ENCODE data around the gene ARHGEF17. TPM values are rescaled to one million over a fixed set of nuclear protein-coding genes. Genes with fewer than 3 reads are reported as not detected.

The ARHGEF17 gene
- total and polyA plus RNA-seq, 2 of the 13 experiments (the other 11 are each of a cell fraction or from before 2014, with no cell fraction given): 10.7 to 28.8 TPM

- in situ Hi-C loops (cut with HindIII; ENCODE audit: extremely low pct_ligation_motif_present, low pct_unique_long_range_greater_than_20kb): no loop called here
Measured at GRCh38 chr11:73396985-73397384, 88.9 kb downstream of the ARHGEF17 start.

More at GRCh38 chr11:73396985-73397384, 88.9 kb downstream of the ARHGEF17 start:
- no peaks in the 10 kb centered on the region for H3K27me3 ChIP-seq (ENCODE audit: control insufficient read depth in 1 of 2, insufficient read depth in 2 of 2, low read length in 2 of 2)
- H2AFZ ChIP-seq (ENCODE audit: low read length): no peak overlapping the region
- ATAC-seq (no peak), FAIRE-seq (no peak), DNase-seq (ENCODE audit: low spot score) (no peak)
- intact Hi-C loops (cut with micrococcal nuclease; ENCODE audit: unreplicated experiment): no loop called here
- no peak overlapping the region for H3K4me3 ChIP-seq (replicated peaks in 1 of 3; ENCODE audit: insufficient read depth in 1 of 3, low read depth in 2 of 3, low read length in 3 of 3)
- no peak overlapping the region for H3K4me2 ChIP-seq (ENCODE audit: low read depth, low read length)
- H3K9me3 ChIP-seq (ENCODE audit: low read length): no peaks in the 10 kb centered on the region
- WGBS (ENCODE audit: low lambda C conversion rate): 91% methylated on average over 7 of the region's 7 CpGs
- no peaks in the 10 kb centered on the region for H3K79me2 ChIP-seq (ENCODE audit: insufficient read depth, low read length)
- CTCF ChIA-PET (ENCODE audit: low intra/inter-chr PET ratio, low total read pairs): no interaction called here
- no peak overlapping the region for H3K27ac ChIP-seq (ENCODE audit: extremely low read length, insufficient read depth, low read length)
- H4K20me1 ChIP-seq (ENCODE audit: insufficient read depth, low read length): no peaks in the 10 kb centered on the region
- no peaks in the 10 kb centered on the region for H3K4me1 ChIP-seq (ENCODE audit: insufficient read depth, low read length)
- H3K36me3 ChIP-seq (replicated peaks in 1 of 2; ENCODE audit: control insufficient read depth in 1 of 2, insufficient read depth in 2 of 2, low read length in 2 of 2): peaks cover 9 to 12% of the 10 kb centered on the region in 2 experiments
- POLR2A ChIA-PET: no interaction called here
- no peak for TF ChIP-seq GPN1 (CRISPR knock-in tag; IDR thresholded peaks at IDR 0.05; ENCODE audit: borderline replicate concordance)
- TF ChIP-seq ZSCAN22 (CRISPR knock-in tag; IDR thresholded peaks at IDR 0.05): no peak
- no peak for TF ChIP-seq MBD4 (IDR thresholded peaks at IDR 0.05; ENCODE audit: borderline replicate concordance, low read length)
- TF ChIP-seq SOX5 (CRISPR knock-in tag; IDR thresholded peaks at IDR 0.05; ENCODE audit: borderline replicate concordance): no peak
- TF ChIP-seq, protein P1, sequence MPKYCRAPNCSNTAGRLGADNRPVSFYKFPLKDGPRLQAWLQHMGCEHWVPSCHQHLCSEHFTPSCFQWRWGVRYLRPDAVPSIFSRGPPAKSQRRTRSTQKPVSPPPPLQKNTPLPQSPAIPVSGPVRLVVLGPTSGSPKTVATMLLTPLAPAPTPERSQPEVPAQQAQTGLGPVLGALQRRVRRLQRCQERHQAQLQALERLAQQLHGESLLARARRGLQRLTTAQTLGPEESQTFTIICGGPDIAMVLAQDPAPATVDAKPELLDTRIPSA (CRISPR knock-in tag; IDR thresholded peaks at IDR 0.05; ENCODE audit: borderline replicate concordance): no peak
- no peak for TF ChIP-seq KDM4B (CRISPR knock-in tag; IDR thresholded peaks at IDR 0.05)
- no peak for TF ChIP-seq PHF21A (CRISPR knock-in tag; IDR thresholded peaks at IDR 0.05)
- TF ChIP-seq NR2C2 (CRISPR knock-in tag; IDR thresholded peaks at IDR 0.05; ENCODE audit: borderline replicate concordance): no peak
- TF ChIP-seq SETDB1 (CRISPR knock-in tag; IDR thresholded peaks at IDR 0.05; ENCODE audit: borderline replicate concordance): no peak
- no peak for TF ChIP-seq NFE2L2 (IDR thresholded peaks at IDR 0.05; ENCODE audit: low read length)
- no peak for TF ChIP-seq ZNF570 (CRISPR knock-in tag; IDR thresholded peaks at IDR 0.05; ENCODE audit: borderline replicate concordance)
- TF ChIP-seq CHD2 (IDR thresholded peaks at IDR 0.05; ENCODE audit: low read depth, low read length): no peak
- no peak for TF ChIP-seq TIGD3 (CRISPR knock-in tag; IDR thresholded peaks at IDR 0.05; ENCODE audit: borderline replicate concordance)
- TF ChIP-seq TBL1XR1 (IDR thresholded peaks at IDR 0.05; ENCODE audit: borderline replicate concordance, low read length, partially characterized antibody): no peak
- TF ChIP-seq ZNF567 (CRISPR knock-in tag; IDR thresholded peaks at IDR 0.05; ENCODE audit: borderline replicate concordance): no peak
- no peak for TF ChIP-seq ZNF768 (CRISPR knock-in tag; IDR thresholded peaks at IDR 0.05)
- no peak for TF ChIP-seq ZBTB14 (CRISPR knock-in tag; IDR thresholded peaks at IDR 0.05)
- TF ChIP-seq, protein P2, sequence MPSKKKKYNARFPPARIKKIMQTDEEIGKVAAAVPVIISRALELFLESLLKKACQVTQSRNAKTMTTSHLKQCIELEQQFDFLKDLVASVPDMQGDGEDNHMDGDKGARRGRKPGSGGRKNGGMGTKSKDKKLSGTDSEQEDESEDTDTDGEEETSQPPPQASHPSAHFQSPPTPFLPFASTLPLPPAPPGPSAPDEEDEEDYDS (CRISPR knock-in tag; IDR thresholded peaks at IDR 0.05): no peak
- TF ChIP-seq, protein P3, sequence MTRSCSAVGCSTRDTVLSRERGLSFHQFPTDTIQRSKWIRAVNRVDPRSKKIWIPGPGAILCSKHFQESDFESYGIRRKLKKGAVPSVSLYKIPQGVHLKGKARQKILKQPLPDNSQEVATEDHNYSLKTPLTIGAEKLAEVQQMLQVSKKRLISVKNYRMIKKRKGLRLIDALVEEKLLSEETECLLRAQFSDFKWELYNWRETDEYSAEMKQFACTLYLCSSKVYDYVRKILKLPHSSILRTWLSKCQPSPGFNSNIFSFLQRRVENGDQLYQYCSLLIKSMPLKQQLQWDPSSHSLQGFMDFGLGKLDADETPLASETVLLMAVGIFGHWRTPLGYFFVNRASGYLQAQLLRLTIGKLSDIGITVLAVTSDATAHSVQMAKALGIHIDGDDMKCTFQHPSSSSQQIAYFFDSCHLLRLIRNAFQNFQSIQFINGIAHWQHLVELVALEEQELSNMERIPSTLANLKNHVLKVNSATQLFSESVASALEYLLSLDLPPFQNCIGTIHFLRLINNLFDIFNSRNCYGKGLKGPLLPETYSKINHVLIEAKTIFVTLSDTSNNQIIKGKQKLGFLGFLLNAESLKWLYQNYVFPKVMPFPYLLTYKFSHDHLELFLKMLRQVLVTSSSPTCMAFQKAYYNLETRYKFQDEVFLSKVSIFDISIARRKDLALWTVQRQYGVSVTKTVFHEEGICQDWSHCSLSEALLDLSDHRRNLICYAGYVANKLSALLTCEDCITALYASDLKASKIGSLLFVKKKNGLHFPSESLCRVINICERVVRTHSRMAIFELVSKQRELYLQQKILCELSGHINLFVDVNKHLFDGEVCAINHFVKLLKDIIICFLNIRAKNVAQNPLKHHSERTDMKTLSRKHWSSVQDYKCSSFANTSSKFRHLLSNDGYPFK (CRISPR knock-in tag; IDR thresholded peaks at IDR 0.05; ENCODE audit: borderline replicate concordance): no peak
- BruUV-seq (replicated peaks): no TSS peak
- no peak overlapping the region for H3K9ac ChIP-seq (ENCODE audit: insufficient read depth, low read depth, low read length)

Measured in HepG2 (cell line).